Measurements from ENCODE around the gene SYTL3. TPM values are rescaled to one million over a fixed set of nuclear protein-coding genes. Genes with fewer than 3 reads are reported as not detected.
A peak's percentile ranks its signal among the peaks of the same experiment; 100 is the strongest.

The SYTL3 gene
- total RNA-seq, 1 experiment from 2014 or later, result 0.09 TPM

DNA sequence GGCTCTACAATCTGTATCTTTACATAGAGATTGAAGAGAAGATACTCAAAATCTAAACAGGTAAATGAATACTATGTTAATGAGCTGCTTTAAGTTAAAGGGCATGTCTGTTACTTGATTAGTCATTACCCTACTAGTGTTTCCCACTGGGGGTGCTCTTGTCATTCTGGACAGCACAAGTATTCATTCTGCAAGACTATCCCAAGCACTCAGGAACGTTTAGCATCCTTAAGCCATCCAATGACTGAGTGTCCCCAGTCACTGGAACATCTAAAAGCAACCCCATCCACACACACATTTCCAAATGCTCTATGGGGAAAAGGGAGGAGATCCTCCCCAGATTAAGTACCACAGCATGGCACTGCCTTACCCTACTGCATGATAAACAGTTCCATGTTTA is 143.6 kb downstream of the SYTL3 start:
- Histone ChIP-seq H3K9ac (ENCODE audit: extremely low read depth, insufficient read length, low read length) (no peak overlapping the region), H2AFZ (ENCODE audit: low read length) (no peak overlapping the region), H3K4me1 (ENCODE audit: insufficient read depth, low read length) (peaks cover 6% of the 10 kb centered on the region; the same call in 1 of the 2 replicates), H2BK5ac (ENCODE audit: insufficient read length, low read length) (no peak overlapping the region), H3K79me2 (ENCODE audit: insufficient read depth, low read length) (peaks cover 49% of the 10 kb centered on the region), H3K23me2 (ENCODE audit: insufficient read length, low read depth, low read length, poor library complexity, severe bottlenecking) (no peaks in the 10 kb centered on the region), H2BK120ac (ENCODE audit: low read depth, low read length, poor library complexity, severe bottlenecking) (no peak overlapping the region), H3K18ac (ENCODE audit: insufficient read length, low read depth, low read length) (no peak overlapping the region), H3K27me3 (ENCODE audit: insufficient read depth, low read length) (no peaks in the 10 kb centered on the region), H3K9me3 (ENCODE audit: control insufficient read depth, low read depth, low read length) (no peaks in the 10 kb centered on the region), H2BK20ac (ENCODE audit: low read depth, low read length, poor library complexity, severe bottlenecking) (no peak overlapping the region), H4K91ac (ENCODE audit: insufficient read length, low read depth, low read length) (no peak overlapping the region), H3K23ac (ENCODE audit: insufficient read length, low read depth, low read length) (no peak overlapping the region), H3T11ph (ENCODE audit: low read length) (no peak overlapping the region), H3K4ac (ENCODE audit: low read depth, low read length) (no peak overlapping the region), H3K56ac (ENCODE audit: insufficient read length, low read depth, low read length) (no peak overlapping the region), H4K8ac (replicated peaks; ENCODE audit: insufficient read length, low read depth, low read length) (no peak overlapping the region), H3K79me1 (ENCODE audit: insufficient read depth, low read depth, low read length, poor library complexity, severe bottlenecking) (no peaks in the 10 kb centered on the region), H3K4me2 (ENCODE audit: insufficient read depth, insufficient read length, low read length) (no peak overlapping the region), H2BK15ac (ENCODE audit: low read depth, low read length) (no peak overlapping the region), H3K27ac (ENCODE audit: insufficient read length, low read depth, low read length) (no peak overlapping the region), H3K14ac (ENCODE audit: insufficient read depth, low read length) (no peak overlapping the region), H4K5ac (ENCODE audit: insufficient read length, low read depth, low read length) (no peak overlapping the region), H2BK12ac (ENCODE audit: insufficient read length, low read depth, low read length) (no peak overlapping the region), H4K20me1 (ENCODE audit: control insufficient read depth, insufficient read depth, insufficient read length) (no peaks in the 10 kb centered on the region), H2AK5ac (ENCODE audit: insufficient read length, low read length) (no peak overlapping the region)
- H3K4me3 Mint-ChIP-seq, result no peak overlapping the region
- H3K36me3 Mint-ChIP-seq (ENCODE audit: insufficient read depth in 1 of 3, low read depth in 3 of 3), result peaks cover 15 to 51% (median 39%) of the 10 kb centered on the region in 3 experiments; a peak in 6 of 7 replicates
- no peaks in the 10 kb centered on the region for H3K9me3 Mint-ChIP-seq
- H3K27ac Mint-ChIP-seq, result peak overlapping the region in 1 of 3 experiments; percentile 80; a peak in 1 of 7 replicates
- H3K27me3 Mint-ChIP-seq (ENCODE audit: low read depth), result no peaks in the 10 kb centered on the region
- peaks cover 46 to 49% of the 10 kb centered on the region in 2 experiments for H3K4me1 Mint-ChIP-seq
- TF ChIP-seq, protein P1, sequence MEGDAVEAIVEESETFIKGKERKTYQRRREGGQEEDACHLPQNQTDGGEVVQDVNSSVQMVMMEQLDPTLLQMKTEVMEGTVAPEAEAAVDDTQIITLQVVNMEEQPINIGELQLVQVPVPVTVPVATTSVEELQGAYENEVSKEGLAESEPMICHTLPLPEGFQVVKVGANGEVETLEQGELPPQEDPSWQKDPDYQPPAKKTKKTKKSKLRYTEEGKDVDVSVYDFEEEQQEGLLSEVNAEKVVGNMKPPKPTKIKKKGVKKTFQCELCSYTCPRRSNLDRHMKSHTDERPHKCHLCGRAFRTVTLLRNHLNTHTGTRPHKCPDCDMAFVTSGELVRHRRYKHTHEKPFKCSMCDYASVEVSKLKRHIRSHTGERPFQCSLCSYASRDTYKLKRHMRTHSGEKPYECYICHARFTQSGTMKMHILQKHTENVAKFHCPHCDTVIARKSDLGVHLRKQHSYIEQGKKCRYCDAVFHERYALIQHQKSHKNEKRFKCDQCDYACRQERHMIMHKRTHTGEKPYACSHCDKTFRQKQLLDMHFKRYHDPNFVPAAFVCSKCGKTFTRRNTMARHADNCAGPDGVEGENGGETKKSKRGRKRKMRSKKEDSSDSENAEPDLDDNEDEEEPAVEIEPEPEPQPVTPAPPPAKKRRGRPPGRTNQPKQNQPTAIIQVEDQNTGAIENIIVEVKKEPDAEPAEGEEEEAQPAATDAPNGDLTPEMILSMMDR (conservative IDR thresholded peaks at IDR 0.05), result peak; percentile 61
- DNase-seq, result no peak
- no CpG with 5 or more reads among the region's 1 CpG for WGBS (ENCODE audit: extremely low coverage, insufficient read length, low lambda C conversion rate)

Measured in H9 (cell line).